HG03066 (cell line): ENCODE data around the gene TNNI2.

ENCODE experiments used
- ATAC-seq: cut with Tn5 transposase; IDR thresholded peaks from one replicate; pipeline ENCODE4 v1.9.1; 2021; ENCODE audit warnings: low read depth; ENCODE audit not compliant: unreplicated experiment

Gene TNNI2

DNA sequence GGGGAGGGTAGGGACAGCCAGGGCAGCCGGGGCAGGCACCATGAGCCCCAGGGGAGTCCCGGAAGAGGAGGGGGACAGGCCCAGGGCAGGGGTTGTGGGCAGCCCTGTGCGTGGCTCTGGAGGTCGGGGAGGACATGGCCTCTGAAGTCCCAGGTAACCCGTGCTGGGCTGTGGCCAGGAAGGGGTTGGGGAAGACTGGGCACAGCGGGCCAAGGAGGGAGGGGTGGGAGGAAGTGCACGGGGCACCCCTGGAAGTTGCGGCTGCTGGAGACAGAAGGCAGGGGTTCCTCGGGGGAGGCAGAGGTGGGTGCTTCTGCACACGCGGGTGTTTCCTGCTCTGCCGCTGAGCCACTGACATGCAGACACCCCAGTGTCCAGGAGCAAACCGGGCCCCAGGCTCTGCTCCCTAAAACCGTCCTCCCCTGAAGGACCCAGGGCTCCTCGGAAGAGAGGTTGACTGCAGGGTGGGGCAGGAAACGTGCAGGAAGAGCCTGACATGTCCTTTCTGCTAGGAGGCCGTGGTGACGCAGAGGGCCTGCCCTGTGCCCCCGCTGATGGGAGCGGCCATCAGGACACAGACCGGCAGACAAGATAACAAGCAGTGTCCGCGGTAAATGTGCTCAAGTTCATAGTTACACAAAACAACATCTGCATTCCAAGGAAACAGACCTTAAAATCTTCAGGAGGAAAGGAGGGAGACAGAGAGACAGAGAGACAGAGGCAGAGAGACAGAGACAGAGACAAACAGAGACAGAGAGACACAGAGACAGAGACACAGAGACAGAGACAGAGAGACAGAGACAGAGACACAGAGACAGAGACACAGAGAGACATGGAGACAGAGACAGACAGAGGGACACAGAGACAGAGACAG, 5.7 kb downstream of the TNNI2 start:
- ATAC-seq: no peak

DNA sequence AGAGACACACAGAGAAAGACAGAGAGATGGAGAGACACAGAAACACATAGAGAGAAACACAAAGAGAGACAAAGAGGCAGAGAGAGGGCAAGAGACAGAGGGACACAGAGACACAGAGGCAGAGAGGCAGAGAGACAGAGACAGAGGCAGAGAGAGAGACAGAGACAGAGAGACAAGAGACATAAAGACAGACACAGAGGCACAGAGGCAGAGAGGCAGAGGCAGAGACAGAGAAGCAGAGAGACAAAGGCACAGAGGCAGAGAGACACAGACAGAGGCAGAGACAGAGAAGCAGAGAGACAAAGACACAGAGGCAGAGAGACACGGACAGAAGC, 6.3 kb downstream of the TNNI2 start:
- no peak for ATAC-seq

DNA sequence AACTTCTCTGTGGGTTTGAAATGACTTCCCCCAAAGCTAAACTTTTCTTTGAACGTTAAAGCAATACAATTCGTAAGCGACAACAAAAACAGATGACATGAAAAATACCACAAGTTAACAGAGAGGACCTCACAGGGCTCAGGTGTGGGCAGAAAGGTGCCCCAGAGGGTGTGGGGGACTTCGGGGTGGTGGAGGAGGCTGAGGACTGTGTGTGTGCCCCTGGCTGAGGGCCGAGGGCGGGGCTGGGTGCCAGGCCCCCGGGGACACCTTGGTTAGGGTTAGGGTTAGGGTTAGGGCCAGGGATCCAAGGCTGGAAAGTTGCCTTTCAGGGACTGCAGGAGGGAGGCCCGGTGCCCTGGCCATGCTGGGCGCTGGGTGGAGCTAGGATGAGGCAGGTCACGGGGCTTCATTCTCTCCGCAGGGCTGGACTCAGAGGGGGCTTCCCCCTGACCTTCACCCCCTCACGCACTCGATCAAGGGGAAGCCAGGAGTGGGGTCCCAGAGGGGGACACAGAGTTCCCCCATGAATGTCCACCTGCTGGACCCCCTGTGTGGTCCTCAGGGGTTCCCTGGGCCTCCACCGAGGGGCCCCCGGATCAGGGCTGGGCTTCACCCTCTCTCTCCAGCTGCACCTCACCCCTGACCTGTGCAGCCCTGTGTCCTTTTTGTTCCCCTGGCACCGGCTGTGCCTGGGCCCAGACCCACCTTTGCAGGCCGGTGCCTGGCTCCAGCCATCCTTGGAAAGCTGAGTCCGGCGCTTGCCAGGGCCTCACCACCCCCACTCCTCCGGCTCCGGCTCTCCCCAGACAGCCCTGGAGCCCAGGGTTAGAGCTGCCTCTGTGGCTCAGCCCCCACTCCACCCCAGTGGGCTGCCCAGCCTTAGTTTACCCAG, 7.0 kb downstream of the TNNI2 start:
- no peak for ATAC-seq

DNA sequence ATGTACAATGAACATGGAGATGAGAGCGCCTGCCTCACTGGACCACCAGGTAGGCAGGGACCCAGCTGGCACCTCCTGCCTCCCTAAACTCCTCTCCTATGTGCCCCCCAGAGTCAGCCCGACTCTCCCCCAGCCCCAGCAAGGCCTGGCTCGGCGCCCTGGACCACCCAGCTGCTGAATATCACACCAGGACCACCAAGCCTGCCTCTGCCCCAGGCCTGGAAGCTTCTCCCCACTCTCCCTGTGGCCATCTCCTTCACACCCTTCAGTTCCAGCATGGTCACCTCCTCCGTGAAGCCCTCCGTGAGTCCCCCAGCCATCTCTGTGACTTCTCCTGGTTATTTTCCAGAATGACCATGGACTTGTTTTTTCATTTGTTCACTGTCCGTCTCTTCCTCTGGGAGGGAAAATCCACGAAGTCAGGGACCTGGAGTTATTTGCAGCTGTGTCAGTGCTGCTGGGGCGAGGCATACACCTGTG, 7.7 kb downstream of the TNNI2 start:
- no peak for ATAC-seq

DNA sequence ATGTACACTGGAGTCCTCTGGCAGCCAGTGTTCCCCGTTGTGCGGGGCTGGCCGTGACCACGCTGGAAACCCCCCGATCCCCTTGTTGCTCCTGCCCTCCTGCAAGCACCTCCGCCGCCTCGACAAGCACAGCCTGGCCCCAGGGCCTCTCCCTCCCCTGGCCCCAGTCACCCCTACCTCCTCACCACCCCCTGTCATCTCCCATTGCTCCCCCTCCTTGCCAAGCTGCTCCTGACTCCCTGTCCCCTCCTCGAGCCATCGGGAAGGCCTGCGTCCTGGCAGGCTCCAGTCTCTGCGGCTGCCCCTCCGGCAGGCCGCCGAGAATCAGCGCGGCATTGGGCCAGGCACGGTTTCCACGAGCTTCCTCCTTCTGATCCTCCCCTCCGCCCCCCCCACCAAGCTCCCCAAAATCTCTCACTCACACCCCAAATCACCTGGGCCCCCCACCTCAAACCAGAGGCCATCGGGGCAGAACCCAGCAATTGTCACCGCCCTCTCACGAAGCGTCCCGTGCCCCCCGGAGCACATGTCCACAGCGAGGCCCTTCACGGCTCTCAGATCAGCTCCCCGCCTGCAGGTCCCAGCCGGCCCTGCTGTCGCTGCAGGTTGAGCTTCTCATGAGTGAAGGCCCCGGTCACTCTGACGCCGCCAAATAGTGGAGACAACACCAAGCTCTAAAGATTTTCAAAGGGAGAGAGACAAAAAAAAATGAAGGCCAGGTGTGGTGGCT, 8.4 kb downstream of the TNNI2 start:
- no peak for ATAC-seq

DNA sequence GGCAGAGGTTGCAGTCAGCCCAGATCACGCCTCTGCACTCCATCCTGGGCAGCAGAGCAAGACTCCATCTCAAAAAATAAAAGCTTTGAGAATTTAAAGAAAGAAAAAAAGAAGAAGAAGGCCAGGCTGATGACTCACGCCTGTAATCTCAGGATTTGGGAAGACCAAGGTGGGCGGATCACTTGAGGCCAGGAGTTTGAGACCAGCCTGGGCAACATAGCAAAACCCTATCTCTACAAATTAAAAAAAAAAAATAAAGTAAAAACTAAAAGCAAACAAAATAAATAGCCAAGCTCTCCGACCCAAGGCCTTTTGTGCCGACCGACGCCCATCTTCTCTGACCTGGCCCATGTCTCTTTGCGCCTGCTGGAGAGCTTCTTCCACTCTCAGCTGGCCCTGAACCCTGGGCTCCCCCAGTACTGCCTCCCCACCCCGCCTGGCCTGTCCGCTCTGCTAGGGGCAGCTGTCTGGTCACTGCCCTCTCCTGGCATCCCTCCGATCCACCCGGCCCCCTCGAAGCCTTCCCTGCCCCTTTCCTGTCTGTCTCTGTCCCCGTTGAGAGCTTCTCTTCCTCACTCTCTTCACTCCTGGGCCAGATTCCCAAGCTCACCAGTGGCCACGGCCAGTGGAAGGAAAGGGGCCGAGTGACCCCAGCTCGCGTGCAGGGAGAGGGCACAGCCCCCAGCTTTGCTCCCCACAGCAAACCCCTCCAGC, 9.3 kb downstream of the TNNI2 start:
- ATAC-seq: no peak

DNA sequence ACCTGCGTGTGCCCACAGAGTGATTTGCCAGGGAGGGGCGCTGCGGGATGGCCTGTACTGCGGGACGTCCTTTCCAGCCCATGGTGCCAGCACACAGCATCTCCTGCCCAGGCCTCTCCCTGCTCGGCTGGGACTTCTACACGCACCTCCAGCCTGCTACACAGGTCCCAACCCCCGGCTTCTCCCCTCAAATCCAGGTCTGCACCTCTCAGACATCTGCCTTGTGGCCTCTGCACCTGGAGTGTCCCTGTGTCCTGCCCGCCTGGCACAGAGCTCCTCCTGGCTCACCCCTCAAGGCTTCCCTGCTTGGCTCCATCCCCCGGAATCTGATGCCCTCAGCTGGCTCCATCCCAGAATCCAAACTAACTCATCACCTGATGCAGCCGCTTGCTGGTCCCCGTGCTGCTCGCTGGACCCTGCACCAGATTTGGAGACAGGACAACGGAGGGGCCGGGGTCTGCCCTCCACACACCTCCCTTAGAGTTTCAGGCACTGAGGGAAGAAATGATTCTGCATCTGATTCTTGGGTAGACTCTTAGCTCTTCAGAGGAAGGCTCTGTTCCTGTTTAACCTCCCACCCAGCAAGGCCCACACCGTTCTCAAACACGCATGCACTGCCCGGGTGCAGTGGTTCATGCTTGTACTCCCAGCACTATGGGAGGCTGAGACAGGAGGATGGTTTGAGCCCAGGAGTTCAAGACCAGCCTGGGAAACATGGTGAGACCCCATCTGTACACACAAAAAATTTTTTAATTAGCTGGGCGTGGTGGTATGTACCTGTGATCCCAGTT, 10.1 kb downstream of the TNNI2 start:
- no peak for ATAC-seq

DNA sequence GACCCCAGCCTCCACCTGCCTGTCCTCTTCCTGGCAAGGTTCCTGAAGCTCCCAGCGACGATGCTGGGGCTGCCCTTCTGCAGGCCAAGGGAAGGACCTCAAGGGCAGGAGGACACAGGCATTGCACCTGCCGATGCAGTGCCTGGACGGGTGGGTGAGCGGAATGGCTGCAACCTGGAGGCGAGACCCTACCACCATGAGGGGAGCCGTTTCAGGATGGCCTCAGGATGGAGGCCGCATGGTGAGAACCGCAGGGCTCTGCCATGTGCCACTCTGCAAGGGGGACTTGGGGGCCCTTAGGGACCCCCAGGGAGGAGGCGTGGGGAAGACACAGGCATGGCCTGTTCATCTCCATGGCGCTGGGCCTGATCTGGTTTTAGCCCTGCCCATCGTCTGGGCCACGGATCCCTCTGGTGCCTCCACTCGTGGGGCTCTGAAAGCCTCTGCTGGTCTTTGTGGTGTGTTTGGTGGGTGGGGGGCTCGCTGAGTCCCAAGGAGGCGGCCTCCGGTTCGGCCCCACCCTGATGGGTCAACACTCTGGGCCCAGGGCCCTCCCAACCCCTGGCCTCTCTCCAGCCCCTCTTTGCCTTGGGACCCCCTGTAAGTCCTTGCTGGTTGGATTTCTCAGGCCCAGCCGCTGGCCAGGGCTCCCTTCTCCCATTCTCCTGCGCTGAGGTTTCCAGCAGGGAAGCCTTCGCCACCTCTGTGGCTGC, 12.8 kb downstream of the TNNI2 start:
- no peak for ATAC-seq

DNA sequence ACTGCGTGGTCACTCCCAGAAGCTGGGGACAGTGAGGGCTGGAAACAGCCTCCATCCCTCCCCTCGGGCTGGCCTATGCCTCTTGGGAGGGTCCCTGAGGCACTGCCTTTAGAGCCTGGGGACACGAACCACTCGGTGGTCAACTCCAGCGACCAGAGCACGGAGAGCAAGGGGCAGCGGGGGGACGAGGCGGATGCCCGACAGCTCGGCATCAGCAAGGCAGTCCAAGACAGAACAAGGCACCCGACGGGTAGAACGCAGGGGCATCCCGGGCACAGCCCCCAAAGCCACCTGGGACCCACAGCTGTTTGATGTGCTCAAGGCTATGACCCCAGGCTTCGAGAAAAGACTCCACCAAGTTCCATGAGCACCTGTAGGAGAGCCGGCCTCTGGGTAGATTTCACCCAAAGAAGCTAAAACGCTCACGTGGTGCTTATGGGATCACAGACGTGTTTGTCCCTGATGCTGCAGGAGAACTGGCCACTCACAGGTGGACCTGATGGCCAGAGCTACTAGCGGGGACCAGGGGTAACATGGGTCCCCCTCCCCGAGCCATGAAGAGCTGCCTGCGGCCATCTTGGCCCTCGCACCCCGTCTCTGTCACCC, 13.6 kb downstream of the TNNI2 start:
- peak; percentile 0 for ATAC-seq

DNA sequence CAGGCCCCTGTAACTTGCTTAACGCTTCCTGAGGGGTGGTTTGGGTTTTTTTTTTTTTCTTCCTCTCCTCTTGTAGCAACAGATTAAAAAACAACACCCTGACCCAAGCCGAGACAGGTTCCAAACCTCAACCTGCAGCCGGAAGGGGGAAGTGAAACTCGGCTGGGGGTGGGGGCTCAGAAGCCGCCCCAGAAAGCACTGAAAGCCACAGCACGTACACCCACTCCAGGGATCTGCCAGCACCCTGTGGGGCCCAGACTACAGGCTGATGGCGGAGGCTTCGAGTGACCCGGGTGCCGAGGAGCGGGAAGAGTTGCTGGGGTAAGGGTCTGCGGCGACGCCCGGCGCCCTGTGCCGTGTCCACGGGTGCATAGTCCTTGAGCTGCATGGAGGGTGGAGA, 14.1 kb downstream of the TNNI2 start, which contains the start of gene LSP1:
LSP1 (plus strand) TSS at position 208 of the 400 bp plus-strand sequence; CDS start at position 269, 61 bp downstream.
- peak; percentile 43 for ATAC-seq

DNA sequence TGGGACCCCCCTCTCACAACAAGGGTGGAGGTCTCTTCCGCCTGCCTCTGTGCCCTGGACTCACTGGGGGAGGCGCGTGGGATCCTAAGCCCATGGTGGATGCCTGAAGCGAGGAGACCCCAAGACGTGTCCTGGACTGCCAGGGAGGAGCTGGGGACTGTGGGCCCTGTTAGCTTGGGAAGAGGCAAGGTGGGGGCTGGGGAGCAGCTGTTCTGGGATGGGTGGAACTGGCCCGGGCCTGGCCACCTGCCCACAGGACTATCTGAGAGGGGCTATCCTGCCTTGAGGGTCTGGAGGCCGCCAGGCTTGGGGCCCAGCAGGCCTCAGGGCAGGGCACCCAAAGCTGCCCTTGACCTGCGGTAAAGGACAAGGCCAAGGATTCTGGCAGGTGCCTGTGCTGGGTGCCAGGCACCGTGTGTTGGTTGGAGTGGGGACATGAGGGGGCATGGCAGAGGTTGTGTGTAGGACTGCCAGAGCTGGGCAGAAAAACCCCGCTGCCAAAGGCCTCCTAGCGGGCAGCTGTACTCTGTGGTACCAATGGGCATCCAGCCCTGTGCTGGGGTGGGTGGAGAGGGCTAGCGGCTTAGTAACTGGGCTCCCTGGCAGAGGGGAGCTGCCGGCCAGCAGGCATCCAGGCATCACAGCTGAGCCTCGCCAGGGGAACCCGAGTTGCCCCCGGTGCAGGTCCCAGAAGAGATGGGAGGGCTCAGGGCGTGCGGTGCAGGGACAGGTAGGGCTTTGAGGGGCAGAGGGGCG, 14.8 kb downstream of the TNNI2 start:
- ATAC-seq: no peak

DNA sequence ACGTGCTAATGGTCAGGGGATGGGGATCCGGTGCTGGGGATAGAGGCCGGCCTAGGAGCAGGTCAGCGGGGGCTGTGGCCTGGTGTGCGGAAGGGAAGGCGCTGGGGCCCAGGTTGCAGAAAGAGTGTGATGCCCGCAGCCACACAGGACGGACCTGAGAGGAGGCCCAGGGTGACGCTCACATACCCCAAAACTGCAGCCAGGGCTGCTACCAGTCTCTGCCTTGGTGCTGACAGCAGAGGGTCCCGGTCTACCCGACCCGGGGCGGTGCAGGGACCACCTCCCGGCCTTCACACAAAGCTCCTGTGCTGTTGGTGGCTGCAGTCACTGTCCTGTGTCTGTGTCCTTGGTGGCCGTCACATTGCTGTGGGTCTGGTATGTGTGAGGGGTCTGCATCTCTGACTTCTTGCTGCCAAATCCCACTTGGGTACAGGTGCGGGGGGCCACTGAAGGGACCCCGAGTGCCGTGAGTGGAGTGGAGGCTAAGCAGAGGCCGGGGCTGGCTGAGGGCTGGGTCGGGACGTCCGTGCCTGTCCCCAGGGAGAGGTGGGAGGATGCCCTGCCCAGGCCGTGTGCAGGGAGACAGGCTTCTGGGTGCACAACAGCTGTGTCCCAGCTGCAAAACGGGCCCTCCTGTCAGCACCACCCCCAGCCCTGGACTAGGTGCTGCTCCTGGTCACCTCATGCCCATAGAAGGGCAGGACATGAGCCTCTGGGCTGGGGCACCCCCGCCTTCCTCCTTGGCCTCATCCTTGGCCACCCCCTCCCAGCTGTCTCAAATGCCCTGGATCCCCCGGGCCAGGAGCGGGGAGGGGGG, 15.6 kb downstream of the TNNI2 start:
- ATAC-seq: peak; percentile 26

DNA sequence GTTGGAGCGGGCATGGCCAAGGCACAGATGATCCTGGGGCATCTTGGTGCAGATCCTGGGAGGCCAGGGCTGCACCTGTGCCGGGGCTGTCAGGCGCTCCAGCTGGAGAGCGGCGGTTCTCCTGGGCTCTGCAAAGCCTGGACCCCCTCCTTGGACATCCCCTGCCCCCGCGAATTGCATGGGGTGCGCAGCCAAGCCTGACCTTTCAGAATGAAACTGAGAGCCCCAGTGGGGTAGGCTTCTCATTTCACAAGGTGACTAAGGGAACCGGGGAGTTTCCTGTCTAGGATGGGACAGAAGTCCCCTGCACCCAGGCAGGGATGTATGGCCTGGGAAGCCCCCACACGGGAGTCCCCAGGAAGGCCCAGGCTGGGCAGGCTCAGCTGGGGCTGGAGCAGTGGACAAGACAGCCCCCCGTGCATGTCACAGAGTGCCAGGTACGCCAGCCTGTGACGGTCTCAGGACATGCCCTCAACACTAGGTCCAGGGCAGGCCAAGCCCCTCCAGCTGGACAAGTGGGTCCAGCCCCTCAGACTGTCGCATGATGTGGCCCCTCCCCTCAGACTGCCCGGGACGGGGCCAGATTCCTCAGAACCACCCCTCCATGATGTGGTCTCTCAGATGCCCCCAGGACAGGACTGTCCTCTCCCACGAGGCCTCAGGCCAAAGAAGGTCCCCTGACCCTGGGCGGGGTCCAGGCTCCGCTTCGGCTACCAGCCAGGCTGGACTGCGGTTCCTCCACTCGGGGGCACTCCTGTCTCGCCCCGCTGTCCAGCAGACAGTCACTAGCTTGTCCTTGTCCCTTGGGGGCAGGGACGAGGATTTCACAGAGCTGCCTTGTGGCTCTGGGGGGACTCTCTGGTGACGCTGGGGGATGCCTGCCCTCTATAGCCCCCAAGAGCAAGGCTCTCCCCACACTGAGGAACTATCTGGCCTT, 16.4 kb downstream of the TNNI2 start:
- ATAC-seq: peak; percentile 39

DNA sequence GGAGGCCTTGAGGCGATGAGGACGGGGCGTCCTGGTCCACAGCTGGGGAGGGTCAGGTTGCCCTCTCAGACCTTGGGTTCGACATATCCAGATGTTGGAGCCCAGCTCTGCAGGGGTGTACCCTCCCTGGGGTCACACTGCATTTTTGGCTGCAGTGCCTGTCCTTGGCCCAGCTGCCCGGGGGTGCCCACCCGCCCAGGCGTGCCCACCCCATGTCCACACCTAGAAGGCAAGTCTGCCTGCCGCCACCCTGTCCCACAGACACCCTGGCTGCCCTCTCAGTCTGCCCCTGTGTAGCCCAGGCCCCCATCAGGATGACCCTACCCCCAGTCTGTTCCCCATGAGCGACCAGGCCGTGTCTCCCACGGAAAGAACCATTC, 17.1 kb downstream of the TNNI2 start:
- no peak for ATAC-seq

DNA sequence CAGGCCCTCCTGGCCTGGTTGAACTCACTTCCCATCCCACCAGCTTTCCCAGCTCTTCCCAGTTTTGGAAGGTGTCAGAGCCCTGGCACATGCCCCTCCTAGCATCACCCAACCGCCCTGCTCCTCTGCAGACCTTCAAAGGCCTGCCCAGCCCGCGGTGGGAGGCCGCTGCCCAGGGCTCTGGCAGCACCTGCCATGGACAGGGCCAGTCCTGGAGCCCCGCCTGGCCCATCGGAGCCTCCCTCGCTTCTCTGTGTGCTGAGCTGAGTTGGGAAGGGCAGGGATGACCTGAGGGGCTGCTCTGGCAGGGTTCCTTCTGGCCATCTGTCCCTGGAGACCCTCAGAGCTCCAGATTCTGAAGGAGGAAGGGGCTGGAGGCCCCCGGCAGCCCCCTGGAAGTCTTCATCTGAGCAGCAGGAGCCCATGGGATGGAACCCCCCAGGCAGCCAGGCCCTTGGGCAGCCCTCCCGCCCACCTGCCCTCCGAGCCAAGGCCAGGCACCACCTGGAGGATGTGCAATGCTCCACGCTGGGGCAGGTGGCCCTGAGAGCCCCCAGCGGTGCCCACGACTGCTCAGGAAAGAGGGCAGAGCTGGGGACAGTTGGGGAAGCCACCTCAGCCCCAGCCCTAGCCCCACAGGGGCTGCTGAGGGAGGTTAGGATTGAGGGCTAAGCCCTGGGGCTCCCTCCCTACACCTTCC, 17.7 kb downstream of the TNNI2 start:
- no peak for ATAC-seq
